ENCODE measurements around the gene PCDHGA9.
"Not testable (repeated sequence)": the region's sequence is repeated elsewhere in the genome, so short reads cannot be mapped to it uniquely, and the experiment has no call there.

The PCDHGA9 gene

DNA sequence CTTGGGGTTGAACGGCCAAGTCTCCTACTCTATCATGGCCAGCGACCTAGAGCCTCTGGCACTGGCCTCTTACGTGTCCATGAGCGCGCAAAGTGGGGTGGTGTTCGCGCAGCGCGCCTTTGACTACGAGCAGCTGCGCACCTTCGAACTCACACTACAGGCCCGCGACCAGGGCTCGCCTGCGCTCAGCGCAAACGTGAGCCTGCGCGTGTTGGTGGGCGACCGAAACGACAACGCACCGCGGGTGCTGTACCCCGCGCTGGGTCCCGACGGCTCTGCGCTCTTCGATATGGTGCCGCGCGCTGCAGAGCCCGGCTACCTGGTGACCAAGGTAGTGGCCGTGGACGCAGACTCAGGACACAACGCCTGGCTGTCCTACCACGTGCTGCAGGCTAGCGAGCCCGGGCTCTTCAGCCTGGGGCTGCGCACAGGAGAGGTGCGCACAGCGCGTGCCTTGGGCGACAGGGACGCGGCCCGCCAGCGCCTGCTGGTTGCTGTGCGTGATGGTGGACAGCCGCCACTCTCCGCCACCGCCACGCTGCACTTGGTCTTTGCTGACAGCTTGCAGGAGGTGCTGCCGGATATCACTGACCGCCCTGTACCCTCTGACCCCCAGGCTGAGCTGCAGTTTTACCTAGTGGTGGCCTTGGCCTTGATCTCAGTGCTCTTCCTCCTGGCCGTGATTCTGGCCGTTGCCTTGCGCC lies 2.9 kb upstream of the PCDHGA9 start:
- TF ChIP-seq, protein P1, sequence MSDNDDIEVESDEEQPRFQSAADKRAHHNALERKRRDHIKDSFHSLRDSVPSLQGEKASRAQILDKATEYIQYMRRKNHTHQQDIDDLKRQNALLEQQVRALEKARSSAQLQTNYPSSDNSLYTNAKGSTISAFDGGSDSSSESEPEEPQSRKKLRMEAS (IDR thresholded peaks at IDR 0.05; ENCODE audit: low read depth, low read length): no peak
- no peak for TF ChIP-seq POLR2A (IDR thresholded peaks at IDR 0.05; ENCODE audit: extremely low read depth, insufficient read length)
- TF ChIP-seq, protein P2, sequence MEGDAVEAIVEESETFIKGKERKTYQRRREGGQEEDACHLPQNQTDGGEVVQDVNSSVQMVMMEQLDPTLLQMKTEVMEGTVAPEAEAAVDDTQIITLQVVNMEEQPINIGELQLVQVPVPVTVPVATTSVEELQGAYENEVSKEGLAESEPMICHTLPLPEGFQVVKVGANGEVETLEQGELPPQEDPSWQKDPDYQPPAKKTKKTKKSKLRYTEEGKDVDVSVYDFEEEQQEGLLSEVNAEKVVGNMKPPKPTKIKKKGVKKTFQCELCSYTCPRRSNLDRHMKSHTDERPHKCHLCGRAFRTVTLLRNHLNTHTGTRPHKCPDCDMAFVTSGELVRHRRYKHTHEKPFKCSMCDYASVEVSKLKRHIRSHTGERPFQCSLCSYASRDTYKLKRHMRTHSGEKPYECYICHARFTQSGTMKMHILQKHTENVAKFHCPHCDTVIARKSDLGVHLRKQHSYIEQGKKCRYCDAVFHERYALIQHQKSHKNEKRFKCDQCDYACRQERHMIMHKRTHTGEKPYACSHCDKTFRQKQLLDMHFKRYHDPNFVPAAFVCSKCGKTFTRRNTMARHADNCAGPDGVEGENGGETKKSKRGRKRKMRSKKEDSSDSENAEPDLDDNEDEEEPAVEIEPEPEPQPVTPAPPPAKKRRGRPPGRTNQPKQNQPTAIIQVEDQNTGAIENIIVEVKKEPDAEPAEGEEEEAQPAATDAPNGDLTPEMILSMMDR (IDR thresholded peaks at IDR 0.05; ENCODE audit: low read depth, low read length): no peak
- TF ChIP-seq MYC (IDR thresholded peaks at IDR 0.05; ENCODE audit: low read depth, low read length): no peak
- no peak for DNase-seq (ENCODE audit: low read depth)
- H3K4me3 ChIP-seq (ENCODE audit: low read depth, low read length): no peak overlapping the region

DNA sequence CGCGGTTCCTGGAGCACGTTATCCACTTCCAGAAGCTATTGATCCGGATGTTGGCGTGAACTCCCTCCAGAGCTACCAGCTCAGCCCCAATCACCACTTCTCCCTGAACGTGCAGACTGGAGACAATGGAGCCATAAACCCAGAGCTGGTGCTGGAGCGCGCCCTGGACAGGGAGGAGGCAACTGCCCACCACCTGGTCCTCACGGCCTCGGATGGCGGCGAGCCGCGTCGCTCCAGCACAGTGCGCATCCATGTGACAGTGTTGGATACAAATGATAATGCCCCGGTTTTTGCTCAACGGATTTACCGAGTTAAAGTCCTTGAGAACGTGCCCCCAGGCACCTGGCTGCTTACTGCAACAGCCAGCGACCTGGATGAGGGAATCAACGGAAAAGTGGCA lies 809 bp downstream of the PCDHGA9 start:
- TF ChIP-seq, protein P1 (IDR thresholded peaks at IDR 0.05; ENCODE audit: low read depth, low read length): no peak
- TF ChIP-seq, protein P2 (IDR thresholded peaks at IDR 0.05; ENCODE audit: low read depth, low read length): no peak
- TF ChIP-seq MYC (IDR thresholded peaks at IDR 0.05; ENCODE audit: low read depth, low read length): no peak
- TF ChIP-seq POLR2A (IDR thresholded peaks at IDR 0.05; ENCODE audit: extremely low read depth, insufficient read length): no peak
- no peak overlapping the region for H3K4me3 ChIP-seq (ENCODE audit: low read depth, low read length)
- no peak for DNase-seq (ENCODE audit: low read depth)

DNA sequence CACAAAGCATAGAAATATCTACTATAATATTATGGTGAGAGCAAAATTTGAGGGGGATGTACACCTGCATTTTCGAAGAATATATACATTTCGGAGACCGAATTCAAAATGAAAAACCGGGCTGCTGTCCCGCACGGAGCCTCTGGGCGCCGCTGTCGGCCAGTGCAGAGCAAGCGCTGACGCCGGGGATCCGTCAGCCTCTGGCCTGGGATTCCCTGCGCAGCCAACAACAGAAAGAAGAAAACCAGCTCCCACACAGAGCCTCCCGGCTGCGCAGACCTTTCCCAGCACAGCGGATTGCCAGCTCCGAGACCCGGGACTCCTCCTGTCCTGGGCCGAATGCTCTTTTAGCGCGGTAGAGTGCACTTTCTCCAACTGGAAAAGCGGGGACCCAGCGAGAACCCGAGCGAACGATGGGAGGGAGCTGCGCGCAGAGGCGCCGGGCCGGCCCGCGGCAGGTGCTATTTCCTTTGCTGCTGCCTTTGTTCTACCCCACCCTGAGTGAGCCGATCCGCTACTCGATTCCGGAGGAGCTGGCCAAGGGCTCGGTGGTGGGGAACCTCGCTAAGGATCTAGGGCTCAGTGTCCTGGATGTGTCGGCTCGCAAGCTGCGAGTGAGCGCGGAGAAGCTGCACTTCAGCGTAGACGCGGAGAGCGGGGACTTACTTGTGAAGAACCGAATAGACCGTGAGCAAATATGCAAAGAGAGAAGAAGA lies 5.4 kb downstream of the PCDHGA9 start, which contains the start of gene PCDHGB6:
TSS of gene PCDHGB6 (plus strand) at position 232 of the 716 bp plus-strand sequence. CDS start at position 414, 182 bp downstream.
- DNase-seq (ENCODE audit: low read depth); H3K4me3 ChIP-seq (ENCODE audit: low read depth, low read length): not testable (repeated sequence)
- TF ChIP-seq, protein P2 (IDR thresholded peaks at IDR 0.05; ENCODE audit: low read depth, low read length): peak; percentile 35

DNA sequence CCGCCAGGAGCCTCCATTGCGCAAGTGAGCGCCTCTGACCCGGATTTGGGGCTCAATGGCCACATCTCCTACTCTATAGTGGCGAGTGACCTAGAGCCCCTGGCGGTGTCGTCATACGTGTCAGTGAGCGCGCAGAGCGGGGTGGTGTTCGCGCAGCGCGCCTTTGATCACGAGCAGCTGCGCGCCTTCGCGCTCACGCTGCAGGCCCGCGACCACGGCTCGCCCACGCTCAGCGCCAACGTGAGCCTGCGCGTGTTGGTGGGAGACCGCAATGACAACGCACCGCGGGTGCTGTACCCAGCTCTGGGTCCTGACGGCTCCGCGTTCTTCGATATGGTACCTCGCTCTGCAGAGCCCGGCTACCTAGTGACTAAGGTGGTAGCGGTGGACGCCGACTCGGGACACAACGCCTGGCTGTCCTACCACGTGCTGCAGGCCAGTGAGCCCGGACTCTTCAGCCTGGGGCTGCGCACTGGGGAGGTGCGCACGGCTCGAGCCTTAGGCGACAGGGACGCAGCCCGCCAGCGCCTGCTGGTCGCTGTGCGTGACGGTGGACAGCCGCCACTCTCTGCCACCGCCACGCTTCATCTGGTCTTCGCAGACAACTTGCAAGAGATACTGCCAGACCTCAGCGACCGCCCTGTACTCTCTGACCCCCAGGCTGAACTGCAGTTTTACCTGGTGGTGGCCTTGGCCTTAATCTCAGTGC lies 7.2 kb downstream of the PCDHGA9 start:
- TF ChIP-seq, protein P2 (IDR thresholded peaks at IDR 0.05; ENCODE audit: low read depth, low read length): no peak
- TF ChIP-seq, protein P1 (IDR thresholded peaks at IDR 0.05; ENCODE audit: low read depth, low read length): no peak
- TF ChIP-seq MYC (IDR thresholded peaks at IDR 0.05; ENCODE audit: low read depth, low read length): no peak
- no peak for TF ChIP-seq POLR2A (IDR thresholded peaks at IDR 0.05; ENCODE audit: extremely low read depth, insufficient read length)
- DNase-seq (ENCODE audit: low read depth): no peak
- H3K4me3 ChIP-seq (ENCODE audit: low read depth, low read length): no peak overlapping the region

DNA sequence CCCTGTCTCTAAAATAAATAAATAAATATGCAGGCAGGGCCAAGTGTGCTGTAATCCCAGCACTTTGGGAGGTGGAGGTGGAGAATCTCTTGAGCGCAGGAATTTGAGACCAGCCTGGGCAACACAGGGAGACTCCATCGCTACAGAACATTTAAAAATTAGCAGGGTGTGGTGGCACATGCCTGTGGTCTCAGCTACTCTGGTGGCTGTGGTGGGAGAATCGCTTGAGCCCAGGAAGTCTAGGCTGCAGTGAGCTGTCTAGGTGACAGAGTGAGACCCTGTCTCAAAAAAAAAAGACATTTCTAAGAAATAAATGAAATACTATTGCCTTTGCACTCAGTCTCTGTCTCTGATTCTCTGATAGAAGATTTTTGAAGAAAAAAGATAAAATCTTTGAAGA lies 9.0 kb downstream of the PCDHGA9 start:
- H3K4me3 ChIP-seq (ENCODE audit: low read depth, low read length): no peak overlapping the region
- TF ChIP-seq, protein P1 (IDR thresholded peaks at IDR 0.05; ENCODE audit: low read depth, low read length): no peak
- TF ChIP-seq MYC (IDR thresholded peaks at IDR 0.05; ENCODE audit: low read depth, low read length) (no peak), POLR2A (IDR thresholded peaks at IDR 0.05; ENCODE audit: extremely low read depth, insufficient read length) (no peak)
- TF ChIP-seq, protein P2 (IDR thresholded peaks at IDR 0.05; ENCODE audit: low read depth, low read length): no peak
- no peak for DNase-seq (ENCODE audit: low read depth)

Measured in NB4 (cell line).